Mesenchymal stem cell (in vitro differentiated cells and primary cell): ENCODE measurements around the gene RBM17.
A peak's percentile ranks its signal among the peaks of the same experiment; 100 is the strongest.

Experiments used
- DNase-seq: peaks from one replicate; pipeline ENCODE4 v3.0.0-alpha.2; 2013
- H2AFZ ChIP-seq: one replicate; pipeline ENCODE4 v1.6.1; 2013; ENCODE audit warnings: low read depth, mild to moderate bottlenecking, control low read depth, inconsistent platforms, low read length, moderate library complexity
- H2AK5ac ChIP-seq: 2 replicates; pipeline ENCODE4 v1.6.1; 2013; ENCODE audit warnings: low read length, moderate library complexity, mild to moderate bottlenecking, inconsistent platforms; ENCODE audit not compliant: severe bottlenecking
- H2BK120ac ChIP-seq: one replicate; pipeline ENCODE4 v1.6.1; 2013; ENCODE audit warnings: low read depth, mild to moderate bottlenecking, inconsistent platforms, low read length, moderate library complexity
- H2BK12ac ChIP-seq, 2 experiments: one replicate each; pipeline ENCODE4 v1.6.1; 2013; ENCODE audit warnings: inconsistent platforms in 2 of 2, low read length in 2 of 2, mild to moderate bottlenecking in 2 of 2, moderate library complexity in 2 of 2, control low read depth in 1 of 2
- H2BK15ac ChIP-seq: one replicate; pipeline ENCODE4 v1.6.1; 2013; ENCODE audit warnings: mild to moderate bottlenecking, low read depth, inconsistent platforms; ENCODE audit not compliant: poor library complexity, severe bottlenecking
- H2BK5ac ChIP-seq: 2 replicates; pipeline ENCODE4 v1.6.1; 2013; ENCODE audit warnings: low read depth, mild to moderate bottlenecking, low read length, control low read depth, inconsistent platforms; ENCODE audit not compliant: poor library complexity, severe bottlenecking
- H3K14ac ChIP-seq, 2 experiments: one replicate each; pipeline ENCODE4 v1.6.1; 2013; ENCODE audit warnings: inconsistent platforms in 2 of 2, low read length in 2 of 2, control low read depth in 1 of 2, mild to moderate bottlenecking in 1 of 2, moderate library complexity in 1 of 2
- H3K18ac ChIP-seq, 2 experiments: one replicate each; pipeline ENCODE4 v1.6.1; 2013; ENCODE audit warnings: inconsistent platforms in 2 of 2, low read length in 2 of 2, control low read depth in 1 of 2, low read depth in 1 of 2, mild to moderate bottlenecking in 1 of 2
- H3K23ac ChIP-seq, 2 experiments: one replicate each; pipeline ENCODE4 v1.6.1; 2013; ENCODE audit warnings: inconsistent platforms in 2 of 2, low read length in 2 of 2, mild to moderate bottlenecking in 2 of 2, moderate library complexity in 2 of 2, control low read depth in 1 of 2
- H3K27ac ChIP-seq: 2 replicates; pipeline ENCODE4 v1.5.1; 2013; ENCODE audit warnings: mild to moderate bottlenecking, moderate library complexity, low read length, control low read depth, inconsistent platforms; ENCODE audit not compliant: poor library complexity, severe bottlenecking
- H3K27me3 ChIP-seq, 2 experiments: 2 replicates each; pipeline versions ENCODE4 v1.6.1 to v1.7.0; 2013; ENCODE audit warnings: low read length in 2 of 2, mild to moderate bottlenecking in 2 of 2, moderate library complexity in 2 of 2, control low read depth in 1 of 2, inconsistent platforms in 1 of 2; ENCODE audit not compliant: control insufficient read depth in 1 of 2, insufficient read depth in 1 of 2
- H3K36me3 ChIP-seq, 2 experiments: 2 replicates each; pipeline versions ENCODE4 v1.6.1 to v1.7.0; 2013; ENCODE audit warnings: low read length in 2 of 2, control low read depth in 1 of 2, inconsistent platforms in 1 of 2, low read depth in 1 of 2, mild to moderate bottlenecking in 1 of 2; ENCODE audit not compliant: insufficient read depth in 2 of 2, control insufficient read depth in 1 of 2
- H3K4ac ChIP-seq, 2 experiments: one replicate each; pipeline ENCODE4 v1.6.1; 2013; ENCODE audit warnings: inconsistent platforms in 2 of 2, low read length in 2 of 2, mild to moderate bottlenecking in 2 of 2, moderate library complexity in 2 of 2, control low read depth in 1 of 2, low read depth in 1 of 2
- H3K4me1 ChIP-seq: 2 replicates; pipeline ENCODE4 v1.6.1; 2013; ENCODE audit warnings: low read depth, low read length, control low read depth; ENCODE audit not compliant: control insufficient read depth, insufficient read depth
- H3K4me2 ChIP-seq: 2 replicates; pipeline ENCODE4 v1.6.1; 2013; ENCODE audit warnings: low read length, mild to moderate bottlenecking, inconsistent platforms; ENCODE audit not compliant: poor library complexity, severe bottlenecking
- H3K4me3 ChIP-seq, 2 experiments: 2 replicates each; pipeline versions ENCODE4 v1.5.1 to v1.7.0; 2013; ENCODE audit warnings: low read length in 2 of 2, mild to moderate bottlenecking in 2 of 2, control low read depth in 1 of 2, low read depth in 1 of 2; ENCODE audit not compliant: insufficient read depth in 1 of 2
- H3K79me1 ChIP-seq: replicated peaks from 2 replicates; pipeline ENCODE4 v1.6.1; 2013; ENCODE audit warnings: mild to moderate bottlenecking, control low read depth, low read length, inconsistent platforms; ENCODE audit not compliant: poor library complexity, severe bottlenecking
- H3K9ac ChIP-seq: 2 replicates; pipeline ENCODE4 v1.7.0; 2013; ENCODE audit warnings: mild to moderate bottlenecking, low read length, moderate library complexity
- H3K9me3 ChIP-seq: 2 replicates; pipeline ENCODE4 v1.7.0; 2013; ENCODE audit warnings: mild to moderate bottlenecking, low read length; ENCODE audit not compliant: control insufficient read depth
- H4K8ac ChIP-seq: one replicate; pipeline ENCODE4 v1.6.1; 2013; ENCODE audit warnings: inconsistent platforms, mild to moderate bottlenecking, low read length, moderate library complexity
- H4K91ac ChIP-seq: one replicate; pipeline ENCODE4 v1.6.1; 2013; ENCODE audit warnings: mild to moderate bottlenecking, low read length, inconsistent platforms
- WGBS: methylation state at CpG from one replicate; pipeline ENCODE4 v1.1.7; 2013; ENCODE audit warnings: mixed read lengths; 5-methylcytosine and 5-hydroxymethylcytosine counted together

The RBM17 gene

DNA sequence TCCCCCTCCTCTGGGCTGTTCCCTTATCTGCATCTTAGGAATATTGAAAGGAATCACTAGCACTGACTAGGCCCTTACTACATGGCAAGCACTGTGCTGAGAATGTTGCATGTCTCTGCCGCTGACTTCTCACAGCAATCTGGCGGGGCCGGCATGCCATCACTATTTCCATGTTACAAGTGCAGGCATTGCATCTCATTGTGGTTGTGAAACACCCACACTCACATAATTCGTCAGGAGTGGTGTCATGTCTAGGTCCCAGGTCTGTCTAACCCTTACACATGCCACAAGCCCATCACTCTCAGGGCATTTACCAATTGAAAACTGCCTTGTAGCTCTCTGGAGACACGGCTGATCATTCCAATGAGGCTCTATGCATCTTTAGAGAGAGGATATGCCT lies 18.2 kb upstream of the RBM17 start:
- DNase-seq, result no peak
- H2AFZ ChIP-seq, result no peak overlapping the region
- no peak overlapping the region for H3K4me3 ChIP-seq
- no peak overlapping the region for H2AK5ac ChIP-seq
- H3K4ac ChIP-seq, result no peak overlapping the region
- no peaks in the 10 kb centered on the region for H3K79me1 ChIP-seq
- no peak overlapping the region for H2BK12ac ChIP-seq
- no peak overlapping the region for H3K27ac ChIP-seq
- H4K8ac ChIP-seq, result no peak overlapping the region
- H2BK5ac ChIP-seq, result no peak overlapping the region
- H3K23ac ChIP-seq, result no peak overlapping the region
- H3K36me3 ChIP-seq, result no peaks in the 10 kb centered on the region
- peaks cover 17 to 30% of the 10 kb centered on the region in 2 experiments for H3K27me3 ChIP-seq
- H2BK120ac ChIP-seq, result no peak overlapping the region
- H3K4me1 ChIP-seq, result no peaks in the 10 kb centered on the region
- 89% methylated on average over 5 of the region's 5 CpGs for WGBS
- no peak overlapping the region for H3K4me2 ChIP-seq
- no peak overlapping the region for H3K18ac ChIP-seq
- no peak overlapping the region for H2BK15ac ChIP-seq
- no peak overlapping the region for H3K9ac ChIP-seq
- no peak overlapping the region for H4K91ac ChIP-seq
- H3K14ac ChIP-seq, result no peak overlapping the region
- H3K9me3 ChIP-seq, result no peaks in the 10 kb centered on the region

DNA sequence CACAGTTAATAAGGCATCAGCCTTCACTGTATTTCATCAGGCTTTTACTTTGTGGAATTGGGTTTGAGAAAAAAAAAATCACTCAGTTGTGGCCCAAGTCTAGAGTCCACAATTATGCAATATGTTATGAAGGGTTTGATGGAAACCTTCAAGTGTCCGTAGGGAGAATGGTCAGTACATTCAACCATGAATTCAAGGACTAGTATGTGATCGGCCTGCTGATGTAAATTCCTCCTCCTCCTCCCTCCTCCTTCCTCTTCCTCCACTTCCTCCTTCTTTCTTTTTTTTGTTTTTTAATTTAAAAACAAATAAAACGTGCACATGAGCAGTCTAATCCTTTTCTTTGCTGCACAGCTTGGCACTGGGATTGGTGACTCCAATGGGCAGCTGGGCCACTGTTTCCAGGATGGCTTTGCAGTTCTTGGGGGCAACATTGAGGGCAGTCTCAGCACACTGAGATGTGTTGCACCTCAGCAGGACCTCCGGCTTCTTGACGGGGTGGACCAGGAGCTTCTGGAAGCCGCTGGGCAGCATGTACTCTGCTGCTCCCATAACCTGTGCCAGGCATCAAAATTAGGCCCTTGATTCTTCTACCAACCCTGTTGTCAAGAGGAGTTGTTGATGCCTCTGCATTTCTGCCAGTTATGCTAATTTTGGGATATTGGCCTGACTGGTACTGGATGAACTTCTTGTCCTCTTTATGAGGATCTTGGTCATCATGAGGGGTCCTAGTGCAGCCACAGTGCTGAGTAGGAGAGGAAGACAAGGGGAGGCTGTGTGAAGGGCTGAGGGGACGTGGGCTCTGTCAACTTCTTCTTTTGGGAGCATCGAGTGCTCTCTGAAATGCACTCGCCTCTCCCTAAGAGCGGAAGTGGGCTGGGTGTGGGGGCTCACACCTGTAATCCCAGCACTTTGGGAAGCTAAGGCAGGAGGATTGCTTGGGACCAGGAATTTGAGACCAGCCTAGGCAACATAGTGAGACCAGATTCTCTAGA lies 17.4 kb upstream of the RBM17 start:
- H3K9me3 ChIP-seq, result no peaks in the 10 kb centered on the region
- H2BK15ac ChIP-seq, result no peak overlapping the region
- DNase-seq, result no peak
- H3K14ac ChIP-seq, result peak overlapping the region in 1 of 2 experiments; percentile 30
- no peak overlapping the region for H3K23ac ChIP-seq
- WGBS, result 82% methylated on average over 10 of the region's 10 CpGs
- H3K9ac ChIP-seq, result no peak overlapping the region
- H2AFZ ChIP-seq, result no peak overlapping the region
- no peak overlapping the region for H3K27ac ChIP-seq
- no peak overlapping the region for H3K4me3 ChIP-seq
- H3K27me3 ChIP-seq, result peaks cover 20 to 29% of the 10 kb centered on the region in 2 experiments
- H3K79me1 ChIP-seq, result no peaks in the 10 kb centered on the region
- no peak overlapping the region for H2BK5ac ChIP-seq
- no peak overlapping the region for H2BK120ac ChIP-seq
- no peaks in the 10 kb centered on the region for H3K36me3 ChIP-seq
- H2BK12ac ChIP-seq, result no peak overlapping the region
- H3K4ac ChIP-seq, result no peak overlapping the region
- no peak overlapping the region for H3K4me2 ChIP-seq
- no peak overlapping the region for H4K8ac ChIP-seq
- no peak overlapping the region for H3K18ac ChIP-seq
- no peak overlapping the region for H4K91ac ChIP-seq
- H3K4me1 ChIP-seq, result no peaks in the 10 kb centered on the region
- no peak overlapping the region for H2AK5ac ChIP-seq

DNA sequence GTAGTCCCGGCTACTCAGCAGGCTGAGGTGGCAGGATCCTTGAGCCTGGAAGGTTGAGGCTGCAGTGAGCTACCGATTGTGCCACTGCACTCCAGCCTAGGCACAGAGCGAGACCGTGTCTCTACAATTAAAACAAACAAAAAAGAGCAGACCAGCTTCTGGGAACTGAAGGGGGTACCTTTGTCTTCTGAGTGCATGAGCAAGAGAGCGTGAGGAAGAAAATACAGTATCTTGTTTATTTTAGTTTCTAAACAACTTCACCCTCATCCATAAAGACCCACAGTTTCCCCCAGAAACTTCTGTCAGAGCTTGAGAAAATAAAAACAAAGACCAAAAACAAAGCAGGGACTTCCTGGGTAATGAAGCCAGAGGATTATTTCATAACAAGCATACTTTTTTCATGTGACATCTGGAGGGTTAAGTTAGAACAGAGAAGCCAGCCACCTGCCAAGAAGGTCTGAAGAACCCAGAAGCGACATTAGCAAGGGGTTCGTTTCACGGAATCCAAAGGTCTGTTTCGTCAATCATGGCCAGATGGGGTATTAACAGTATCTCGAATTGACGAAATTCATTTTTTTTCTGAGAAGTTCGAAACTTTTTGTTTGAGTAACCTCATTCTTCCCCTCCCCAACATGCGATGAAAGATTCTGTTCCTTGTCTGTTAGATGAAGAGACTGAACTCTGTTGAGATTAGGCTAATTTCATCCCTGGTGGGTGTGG lies 16.5 kb upstream of the RBM17 start:
- no peak overlapping the region for H2BK12ac ChIP-seq
- H3K4me1 ChIP-seq, result no peaks in the 10 kb centered on the region
- no peak overlapping the region for H3K23ac ChIP-seq
- no peak for DNase-seq
- peaks cover 25 to 33% of the 10 kb centered on the region in 2 experiments for H3K27me3 ChIP-seq
- H3K4me2 ChIP-seq, result no peak overlapping the region
- no peak overlapping the region for H2AFZ ChIP-seq
- no peak overlapping the region for H3K9ac ChIP-seq
- no peak overlapping the region for H3K4ac ChIP-seq
- H2BK5ac ChIP-seq, result no peak overlapping the region
- H2BK120ac ChIP-seq, result no peak overlapping the region
- H3K4me3 ChIP-seq, result no peak overlapping the region
- H3K14ac ChIP-seq, result no peak overlapping the region
- H4K8ac ChIP-seq, result no peak overlapping the region
- H3K27ac ChIP-seq, result no peak overlapping the region
- WGBS, result 90% methylated on average over 8 of the region's 13 CpGs
- H2AK5ac ChIP-seq, result no peak overlapping the region
- H3K36me3 ChIP-seq, result no peaks in the 10 kb centered on the region
- no peak overlapping the region for H2BK15ac ChIP-seq
- H3K18ac ChIP-seq, result no peak overlapping the region
- H4K91ac ChIP-seq, result no peak overlapping the region
- no peaks in the 10 kb centered on the region for H3K79me1 ChIP-seq
- H3K9me3 ChIP-seq, result no peaks in the 10 kb centered on the region
